Bronchial epithelial cell (primary cell): ENCODE data around the gene M1AP. TPM values are rescaled to one million over a fixed set of nuclear protein-coding genes. Genes with fewer than 3 reads are reported as not detected.

Source experiments
- DNase-seq: peaks from one replicate; pipeline ENCODE4 v3.0.0-alpha.2; 2010; ENCODE audit warnings: low read depth
- FAIRE-seq: peaks from 2 replicates; lab custom pipeline; 2011; peaks lifted over from hg19 to GRCh38; lab: Jason Lieb, UNC
- H3K27me3 ChIP-seq: 2 replicates; pipeline ENCODE4 v1.5.1; 2011; ENCODE audit warnings: low read length; ENCODE audit not compliant: control insufficient read depth, insufficient read depth
- H3K36me3 ChIP-seq: 2 replicates; pipeline ENCODE4 v1.5.1; 2011; ENCODE audit warnings: low read length; ENCODE audit not compliant: control insufficient read depth, insufficient read depth
- H3K4me3 ChIP-seq: 2 replicates; pipeline ENCODE4 v1.5.1; 2011; ENCODE audit warnings: mild to moderate bottlenecking, low read depth, low read length, control low read depth
- CTCF ChIP-seq: IDR thresholded peaks from 2 replicates; pipeline ENCODE4 v1.5.1; 2011; ENCODE audit warnings: mild to moderate bottlenecking, moderate library complexity, low read length, control low read depth, inconsistent platforms; ENCODE audit not compliant: insufficient read depth, severe bottlenecking
- total RNA-seq: library from RNA; depleted of rRNA; stranded (reverse); fragments of >200 nt; gene quantifications from 2 replicates; pipeline ENCODE4 v1.2.1, GENCODE V29; 2014

M1AP gene
- total RNA-seq, 1 donor from 2014 or later: 0.53 TPM

DNA sequence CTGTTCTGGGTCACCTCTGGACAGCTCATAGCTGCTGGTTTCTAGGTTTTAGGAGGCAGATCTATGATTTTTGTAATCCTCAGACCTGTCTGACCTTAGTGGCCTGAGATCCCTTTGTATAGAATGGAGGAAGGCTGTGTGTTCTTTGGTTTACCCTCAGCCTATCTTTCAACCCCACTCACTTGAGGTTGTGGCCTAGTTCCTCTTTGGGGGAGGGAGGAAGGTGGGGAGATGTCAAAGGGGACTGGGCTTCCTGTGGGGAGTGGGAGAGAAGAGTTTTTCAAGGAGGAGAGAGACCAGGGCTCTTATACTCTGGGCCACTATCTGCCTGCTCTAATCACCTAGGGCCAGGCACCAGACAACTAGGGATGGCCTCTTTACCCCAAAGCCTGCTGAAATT lies 34.4 kb upstream of the M1AP start:
- FAIRE-seq (no peak), DNase-seq (no peak)
- no peak for TF ChIP-seq CTCF
- no peaks in the 10 kb centered on the region for H3K27me3 ChIP-seq
- no peak overlapping the region for H3K4me3 ChIP-seq
- no peaks in the 10 kb centered on the region for H3K36me3 ChIP-seq

GRCh38 chr2:74679615-74680014 lies 31.5 kb upstream of the M1AP start:
- TF ChIP-seq CTCF: no peak
- DNase-seq (no peak), FAIRE-seq (no peak)
- peaks cover 3% of the 10 kb centered on the region for H3K36me3 ChIP-seq
- no peak overlapping the region for H3K4me3 ChIP-seq
- H3K27me3 ChIP-seq: no peaks in the 10 kb centered on the region

DNA sequence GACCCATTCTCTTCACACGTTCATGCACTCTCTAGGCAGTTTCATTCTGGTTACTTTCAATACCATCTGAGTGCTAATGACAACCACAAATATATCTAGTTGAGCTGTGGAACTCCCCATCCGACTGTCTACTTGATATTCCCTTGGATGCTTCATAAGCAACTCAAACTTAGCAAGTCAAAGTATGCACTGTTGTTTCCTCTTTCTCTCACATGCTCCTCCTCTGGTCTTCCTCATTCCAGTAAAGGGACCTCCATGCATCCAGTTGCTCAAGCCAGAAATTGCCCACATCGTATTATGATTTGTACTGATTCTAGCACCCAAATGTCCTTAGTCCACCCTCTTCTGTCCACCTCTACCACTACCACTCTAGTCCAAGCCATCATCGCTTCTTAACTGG lies 28.2 kb upstream of the M1AP start:
- DNase-seq (no peak), FAIRE-seq (no peak)
- peaks cover 3% of the 10 kb centered on the region for H3K36me3 ChIP-seq
- H3K4me3 ChIP-seq: no peak overlapping the region
- no peaks in the 10 kb centered on the region for H3K27me3 ChIP-seq
- no peak for TF ChIP-seq CTCF

DNA sequence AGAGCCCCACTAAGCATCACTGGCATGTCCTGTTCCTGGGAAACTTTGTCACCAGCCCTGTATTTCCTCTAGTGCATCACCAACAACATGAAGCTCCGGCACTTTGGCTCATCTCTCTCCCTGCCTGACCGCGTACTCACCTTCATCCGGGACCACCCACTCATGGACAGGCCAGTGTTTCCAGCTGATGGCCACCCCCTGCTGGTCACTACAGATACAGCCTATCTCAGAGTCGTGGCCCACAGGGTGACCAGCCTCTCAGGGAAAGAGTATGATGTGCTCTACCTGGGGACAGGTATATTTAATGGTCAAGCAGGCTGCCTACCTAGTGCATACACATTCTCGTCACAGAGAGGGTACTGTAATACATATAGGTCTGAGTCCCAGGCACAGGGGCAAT lies 27.0 kb upstream of the M1AP start:
- FAIRE-seq (no peak), DNase-seq (no peak)
- no peak overlapping the region for H3K4me3 ChIP-seq
- H3K27me3 ChIP-seq: no peaks in the 10 kb centered on the region
- peak; percentile 6 for TF ChIP-seq CTCF
- peaks cover 3% of the 10 kb centered on the region for H3K36me3 ChIP-seq

DNA sequence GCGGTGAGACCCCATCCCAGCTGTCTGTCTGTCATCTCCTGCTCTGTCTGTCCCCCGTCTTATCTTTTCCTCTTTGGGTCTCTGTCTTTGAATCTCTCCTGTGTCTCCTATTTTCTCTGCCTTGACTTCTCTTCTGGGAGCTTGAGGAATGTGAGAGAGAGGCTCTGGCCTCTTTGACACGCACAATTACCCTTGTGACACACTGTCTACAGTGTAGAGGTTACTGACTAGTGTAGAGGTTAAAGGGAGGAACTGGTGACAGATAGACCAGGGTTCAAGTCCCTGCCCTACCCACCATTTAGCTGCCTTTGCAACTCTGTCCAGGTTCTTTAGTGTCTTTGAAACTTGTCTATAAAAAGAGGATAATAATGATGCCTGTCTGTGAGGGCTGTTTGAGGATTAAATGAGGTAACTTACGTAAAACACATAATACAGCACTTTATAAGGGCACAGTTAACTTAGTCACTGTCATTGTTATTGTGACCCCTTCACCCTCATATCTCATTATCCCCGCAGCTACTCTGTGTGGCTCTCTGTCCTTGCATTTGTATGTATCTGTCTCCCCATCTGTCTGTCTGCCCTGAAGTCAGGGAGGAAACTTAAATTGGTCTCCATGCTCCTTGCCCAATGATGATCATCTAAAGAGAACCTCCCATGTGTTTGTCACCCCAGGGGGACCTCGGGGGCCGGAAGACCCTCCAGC lies 25.8 kb upstream of the M1AP start:
- TF ChIP-seq CTCF: no peak
- no peaks in the 10 kb centered on the region for H3K27me3 ChIP-seq
- H3K36me3 ChIP-seq: peaks cover 3% of the 10 kb centered on the region
- FAIRE-seq: no peak
- no peak for DNase-seq
- no peak overlapping the region for H3K4me3 ChIP-seq

GRCh38 chr2:74671479-74671878 lies 23.3 kb upstream of the M1AP start:
- peaks cover 3% of the 10 kb centered on the region for H3K36me3 ChIP-seq
- no peak for FAIRE-seq
- peak; percentile 79 for DNase-seq
- no peak for TF ChIP-seq CTCF
- H3K27me3 ChIP-seq: no peaks in the 10 kb centered on the region
- no peak overlapping the region for H3K4me3 ChIP-seq
